Measurements from ENCODE around the gene RNF186.

- TF ChIP-seq CTCF (IDR thresholded peaks at IDR 0.05) = no peak
- no peak for TF ChIP-seq POLR2A (IDR thresholded peaks at IDR 0.05)
- no peak for TF ChIP-seq EP300 (IDR thresholded peaks at IDR 0.05)
Measured at GRCh38 chr1:19815801-19816736, 986 bp upstream of the RNF186 start.

All from stomach (tissue), 4 donors.